Kidney (tissue), 14 donors: ENCODE data around the gene CUL3. TPM values are rescaled to one million over a fixed set of nuclear protein-coding genes. Genes with fewer than 3 reads are reported as not detected.

Experiments
- DNase-seq, 5 donors: peaks; one replicate each; pipeline ENCODE4 v3.0.0-alpha.2; 2013 to 2020
- FAIRE-seq: peaks from 2 replicates; lab custom pipeline; 2012; peaks lifted over from hg19 to GRCh38; lab: Jason Lieb, UNC
- H3K27ac ChIP-seq, 2 donors: one replicate each; pipeline ENCODE4 v1.7.0; 2013; ENCODE audit warnings: low read depth in 2 of 2, low read length in 2 of 2, inconsistent platforms in 1 of 2
- H3K27me3 ChIP-seq: one replicate; pipeline ENCODE4 v1.7.1; 2013; ENCODE audit warnings: low read length, inconsistent platforms; ENCODE audit not compliant: control insufficient read depth, insufficient read depth
- H3K36me3 ChIP-seq, 3 donors: one replicate each; pipeline versions ENCODE4 v1.7.0 to v1.7.1; 2013; ENCODE audit warnings: low read length in 3 of 3, control low read depth in 1 of 3, inconsistent platforms in 1 of 3; ENCODE audit not compliant: insufficient read depth in 3 of 3, control insufficient read depth in 2 of 3
- H3K4me1 ChIP-seq, 3 donors: one replicate each; pipeline versions ENCODE4 v1.7.0 to v1.7.1; 2013; ENCODE audit warnings: low read length in 3 of 3, inconsistent platforms in 1 of 3, low read depth in 1 of 3; ENCODE audit not compliant: control insufficient read depth in 2 of 3, insufficient read depth in 2 of 3
- H3K4me3 ChIP-seq, 3 donors: one replicate each; pipeline versions ENCODE4 v1.7.0 to v1.8.1; 2013; ENCODE audit warnings: low read length in 3 of 3, control low read depth in 1 of 3, inconsistent platforms in 1 of 3
- H3K9ac ChIP-seq, 3 donors: one replicate each; pipeline versions ENCODE4 v1.7.0 to v1.7.1; 2013; ENCODE audit warnings: low read length in 3 of 3, control low read depth in 1 of 3, inconsistent platforms in 1 of 3
- H3K9me3 ChIP-seq, 3 donors: one replicate each; pipeline versions ENCODE4 v1.7.0 to v1.7.1; 2013; ENCODE audit warnings: low read length in 3 of 3, control low read depth in 1 of 3, inconsistent platforms in 1 of 3; ENCODE audit not compliant: control insufficient read depth in 2 of 3, insufficient read depth in 1 of 3
- CTCF ChIP-seq: IDR thresholded peaks from 3 replicates; pipeline ENCODE4 v1.5.1; 2012; ENCODE audit warnings: mild to moderate bottlenecking, moderate library complexity, borderline replicate concordance; ENCODE audit not compliant: insufficient read depth; ENCODE audit errors: extremely low read depth
- intact Hi-C: fragments of 100-400 bp; cut with DNase I; formaldehyde crosslinking; loops from one replicate; pipeline ENCODE4 v1.11.1; 2022
- polyA plus RNA-seq: library from polyadenylated mRNA; stranded (reverse); fragments of 350-450 nt; fragmentation: Illumina TruSeq; extraction: RNeasy Lipid Tissue Mini Kit (QIAGEN cat#74804); gene quantifications from one replicate; pipeline ENCODE4 v1.2.3, GENCODE V29; 2014; ENCODE audit warnings: low read depth, low replicate concordance; ENCODE audit not compliant: insufficient read depth
- total RNA-seq: library from RNA; stranded (reverse); fragmentation: NEBNext Ultra II Directional; extraction: Animal tissue kit (Norgen Biotek cat#: 25700); gene quantifications from one replicate; pipeline ENCODE4 v1.2.1, GENCODE V29; 2021
- donor health status: control.
- donor health status: control.
- donor health status: control.
- donor health status: control.
- donor health status: control.
- donor health status: DM: yes; HTN: yes; CAD: no.
- donor health status: Normal renal cell carcinoma (clear cell type).

Gene CUL3
- total and polyA plus RNA-seq, 2 donors from 2014 or later = 78.5 to 81.2 TPM

GRCh38 chr2:224569654-224570053 lies 15.5 kb downstream of the CUL3 start:
- no peaks in the 10 kb centered on the region for H3K9me3 ChIP-seq
- intact Hi-C loops = no loop called here
- H3K4me3 ChIP-seq = no peak overlapping the region
- DNase-seq (no peak), FAIRE-seq (no peak)
- TF ChIP-seq CTCF = no peak
- H3K9ac ChIP-seq = no peak overlapping the region
- H3K27ac ChIP-seq = no peak overlapping the region
- H3K4me1 ChIP-seq = peaks cover 0 to 27% (median 12%) of the 10 kb centered on the region in 3 donors
- H3K27me3 ChIP-seq = no peaks in the 10 kb centered on the region
- peaks cover 0 to 2% (median 2%) of the 10 kb centered on the region in 3 donors for H3K36me3 ChIP-seq

GRCh38 chr2:224565452-224566035 lies 19.6 kb downstream of the CUL3 start:
- no peak for TF ChIP-seq CTCF
- intact Hi-C loops = no loop called here
- no peaks in the 10 kb centered on the region for H3K9me3 ChIP-seq
- H3K4me3 ChIP-seq = no peak overlapping the region
- H3K27me3 ChIP-seq = no peaks in the 10 kb centered on the region
- peaks cover 0 to 12% (median 11%) of the 10 kb centered on the region in 3 donors for H3K4me1 ChIP-seq
- H3K36me3 ChIP-seq = peaks cover 0 to 2% (median 2%) of the 10 kb centered on the region in 3 donors
- FAIRE-seq (no peak), DNase-seq (no peak)
- H3K27ac ChIP-seq = no peak overlapping the region
- H3K9ac ChIP-seq = no peak overlapping the region

GRCh38 chr2:224563537-224563936 lies 21.6 kb downstream of the CUL3 start:
- Histone ChIP-seq H3K9me3 (no peaks in the 10 kb centered on the region), H3K9ac (no peak overlapping the region), H3K27ac (no peak overlapping the region), H3K27me3 (no peaks in the 10 kb centered on the region), H3K4me1 (peaks cover 0 to 7% (median 0%) of the 10 kb centered on the region in 3 donors), H3K36me3 (peaks cover 0 to 2% (median 2%) of the 10 kb centered on the region in 3 donors), H3K4me3 (no peak overlapping the region)
- no peak for TF ChIP-seq CTCF
- no peak for FAIRE-seq
- intact Hi-C loops = no loop called here
- no peak for DNase-seq
